Activated T-cell treated with anti-CD3 and anti-CD28 coated beads, Interleukin-2, amount 50 U/mL, for 24 hours (primary cell): ENCODE data around the gene CHD9.

Experiments used
- DNase-seq: peaks from one replicate; pipeline ENCODE4 v3.0.0-alpha.2; 2020
- H3K27ac Mint-ChIP-seq: 2 replicates; pipeline ENCODE4 v1.8.0; 2020; ENCODE audit warnings: mild to moderate bottlenecking, mixed read lengths
- H3K27me3 Mint-ChIP-seq: 2 replicates; pipeline ENCODE4 v1.8.0; 2020; ENCODE audit warnings: mixed read lengths
- H3K36me3 Mint-ChIP-seq: 2 replicates; pipeline ENCODE4 v1.8.0; 2020; ENCODE audit warnings: low read depth, mixed read lengths
- H3K4me1 Mint-ChIP-seq: 2 replicates; pipeline ENCODE4 v1.8.0; 2020; ENCODE audit warnings: low read depth, mixed read lengths
- H3K4me3 Mint-ChIP-seq: 2 replicates; pipeline ENCODE4 v1.8.0; 2020; ENCODE audit warnings: mild to moderate bottlenecking, moderate library complexity, mixed read lengths
- H3K9me3 Mint-ChIP-seq: 2 replicates; pipeline ENCODE4 v1.8.0; 2020; ENCODE audit warnings: mixed read lengths

The CHD9 gene

DNA sequence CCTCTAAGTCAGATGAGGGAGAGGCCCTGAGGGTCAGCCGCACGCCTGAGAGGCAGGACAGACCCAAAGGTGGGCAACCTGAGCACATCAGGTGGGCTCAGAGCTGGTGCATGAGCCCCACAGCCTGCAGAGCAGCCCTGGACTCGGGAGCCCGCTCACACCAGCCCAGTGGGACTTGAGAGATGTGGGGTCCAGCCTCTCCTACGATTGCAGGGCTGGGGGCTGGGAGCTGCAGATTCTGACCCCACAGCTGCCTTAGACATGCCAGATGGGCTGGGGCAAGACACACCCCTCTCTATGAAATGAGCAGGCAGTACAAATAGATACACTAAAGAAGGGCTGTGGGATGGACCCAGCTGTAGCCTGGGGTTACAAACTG is 302.4 kb downstream of the CHD9 start:
- Mint-ChIP-seq H3K4me3 (no peak overlapping the region), H3K27me3 (peaks cover 2% of the 10 kb centered on the region), H3K27ac (no peak overlapping the region), H3K36me3 (no peaks in the 10 kb centered on the region), H3K9me3 (no peaks in the 10 kb centered on the region), H3K4me1 (peaks cover 2% of the 10 kb centered on the region)
- DNase-seq, result no peak

DNA sequence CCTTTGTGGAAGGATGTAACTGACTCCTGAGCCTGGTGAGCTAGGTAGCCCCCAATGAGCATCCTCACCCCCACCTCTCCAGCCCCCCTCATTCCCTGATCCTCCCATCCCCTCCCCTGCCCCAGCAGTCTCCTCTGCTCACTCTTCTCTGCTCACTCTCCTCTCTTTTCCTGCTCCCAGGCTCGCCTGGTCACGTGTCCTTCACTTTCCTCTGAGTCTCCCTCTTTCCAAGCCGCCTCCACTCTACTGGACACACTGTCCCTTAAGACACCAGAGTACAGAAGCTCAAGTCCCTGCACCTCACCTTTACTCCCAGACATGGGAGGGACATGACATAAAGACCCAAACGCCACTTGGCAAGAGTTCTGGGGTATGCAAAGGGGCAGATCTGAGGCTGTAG is 303.2 kb downstream of the CHD9 start:
- no peak for DNase-seq
- no peak overlapping the region for H3K27ac Mint-ChIP-seq
- H3K27me3 Mint-ChIP-seq, result peaks cover 2% of the 10 kb centered on the region
- no peak overlapping the region for H3K4me3 Mint-ChIP-seq
- H3K36me3 Mint-ChIP-seq, result no peaks in the 10 kb centered on the region
- H3K9me3 Mint-ChIP-seq, result no peaks in the 10 kb centered on the region
- peaks cover 2% of the 10 kb centered on the region for H3K4me1 Mint-ChIP-seq

DNA sequence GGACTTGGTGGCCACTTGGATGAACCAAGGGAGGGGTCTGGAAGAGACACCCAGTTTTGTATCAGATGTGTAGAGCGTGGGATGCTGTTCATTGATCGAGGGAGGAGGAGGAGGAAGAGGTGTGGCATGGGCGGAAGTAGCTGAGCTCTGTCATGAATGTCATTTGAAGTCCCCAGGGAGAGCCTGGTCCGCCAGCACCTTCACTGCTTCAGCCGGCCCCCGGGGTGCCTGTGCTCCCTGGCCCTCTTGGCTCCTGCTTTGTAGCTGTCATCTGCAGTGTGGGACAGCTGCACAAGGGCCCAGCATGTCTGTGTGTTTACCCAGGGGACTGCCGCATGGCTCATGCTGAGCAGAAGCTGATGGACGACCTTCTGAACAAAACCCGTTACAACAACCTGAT is 304.1 kb downstream of the CHD9 start:
- Mint-ChIP-seq H3K9me3 (no peaks in the 10 kb centered on the region), H3K27me3 (peaks cover 2% of the 10 kb centered on the region), H3K27ac (no peak overlapping the region)

DNA sequence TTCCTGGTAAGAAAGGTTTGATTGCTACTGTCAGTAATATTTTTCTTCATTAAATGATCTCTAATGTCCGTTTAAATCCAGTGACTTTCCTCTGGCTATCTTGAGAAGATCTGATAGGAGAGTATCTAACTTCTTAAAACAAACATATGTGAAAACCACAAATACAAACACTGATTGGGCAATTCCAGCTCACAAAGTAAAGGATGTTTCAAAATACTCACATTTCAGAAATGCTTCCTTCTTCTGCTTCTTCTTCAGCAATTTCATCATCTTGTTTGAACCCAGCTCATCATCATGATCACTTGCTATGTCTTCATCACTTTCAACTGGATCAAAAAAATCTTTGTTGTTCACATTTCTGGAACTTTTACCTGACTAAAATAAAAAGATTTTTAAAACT is 315.1 kb downstream of the CHD9 start:
- no peaks in the 10 kb centered on the region for H3K27me3 Mint-ChIP-seq
- DNase-seq, result no peak
- no peaks in the 10 kb centered on the region for H3K9me3 Mint-ChIP-seq
- H3K36me3 Mint-ChIP-seq, result no peaks in the 10 kb centered on the region
- H3K27ac Mint-ChIP-seq, result no peak overlapping the region
- peaks cover 19% of the 10 kb centered on the region for H3K4me1 Mint-ChIP-seq
- no peak overlapping the region for H3K4me3 Mint-ChIP-seq

More for the DNA sequence above, 304.1 kb downstream of the CHD9 start:
- peaks cover 2% of the 10 kb centered on the region for H3K4me1 Mint-ChIP-seq
- DNase-seq, result no peak
- H3K4me3 Mint-ChIP-seq, result no peak overlapping the region
- H3K36me3 Mint-ChIP-seq, result no peaks in the 10 kb centered on the region

DNA sequence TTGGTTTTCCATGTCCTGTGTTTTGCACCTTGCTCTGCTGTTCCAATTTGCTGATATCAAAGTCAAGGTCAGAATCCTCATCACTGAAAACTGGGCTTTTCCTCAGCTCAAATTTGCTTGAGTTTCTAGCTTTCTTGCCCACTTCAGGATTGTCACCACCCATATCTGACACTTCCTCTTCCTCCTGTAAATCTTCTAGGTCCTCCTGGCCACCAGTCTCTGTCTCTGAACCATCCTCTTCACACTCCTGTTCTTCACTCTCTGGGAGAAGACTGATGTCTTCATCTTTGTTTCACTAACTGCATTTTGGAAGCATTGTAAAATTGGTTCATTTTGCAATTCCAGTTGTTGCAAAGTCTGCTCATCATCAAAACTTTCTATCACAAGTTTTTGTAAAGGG is 316.0 kb downstream of the CHD9 start:
- H3K9me3 Mint-ChIP-seq, result no peaks in the 10 kb centered on the region
- H3K27ac Mint-ChIP-seq, result no peak overlapping the region
- peaks cover 20% of the 10 kb centered on the region for H3K4me1 Mint-ChIP-seq
- DNase-seq, result no peak
- H3K27me3 Mint-ChIP-seq, result no peaks in the 10 kb centered on the region
- H3K4me3 Mint-ChIP-seq, result no peak overlapping the region
- no peaks in the 10 kb centered on the region for H3K36me3 Mint-ChIP-seq

DNA sequence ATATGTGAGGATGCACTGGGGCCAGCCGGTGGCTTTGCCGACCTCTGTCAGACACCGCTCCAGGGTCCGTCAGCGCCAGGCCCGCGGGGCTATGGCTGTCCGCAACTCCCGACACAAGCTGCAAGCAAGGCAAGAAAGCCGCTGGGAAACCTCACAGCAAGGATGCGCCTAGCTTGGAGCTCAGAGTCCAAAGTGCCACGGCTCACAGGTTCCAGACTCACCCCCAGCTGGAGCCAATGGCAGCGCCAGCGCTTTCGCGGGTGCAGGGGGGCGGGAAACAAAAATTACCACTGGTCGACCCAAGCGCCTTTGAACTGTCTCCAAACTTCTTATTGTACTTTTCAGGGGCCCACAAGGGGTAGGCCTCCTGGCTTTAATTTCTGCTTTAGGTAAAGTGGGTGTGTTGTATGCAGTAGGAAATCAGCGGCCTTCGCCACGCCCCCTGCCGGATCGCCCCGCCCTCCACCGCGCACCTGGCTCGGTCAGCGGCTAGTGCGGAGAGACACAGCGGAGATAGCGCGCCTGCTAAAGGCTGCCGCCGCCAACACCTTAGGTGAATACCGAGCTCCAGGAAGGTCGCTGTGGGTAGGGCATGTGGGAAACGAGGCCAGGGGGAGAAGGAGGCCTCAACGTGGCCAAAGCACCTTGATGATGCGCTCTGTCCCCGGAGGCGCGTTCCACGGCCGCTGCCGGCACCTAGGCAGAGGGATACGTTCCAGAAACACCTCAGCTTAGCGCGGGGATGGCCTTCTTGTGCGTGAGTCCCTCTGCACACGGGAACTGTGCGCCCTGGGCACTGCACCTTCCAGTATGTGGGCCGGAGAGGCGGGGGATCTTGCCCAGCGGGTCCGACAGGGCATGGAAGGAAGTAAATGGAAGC is 318.4 kb downstream of the CHD9 start:
- no peaks in the 10 kb centered on the region for H3K9me3 Mint-ChIP-seq
- H3K36me3 Mint-ChIP-seq, result no peaks in the 10 kb centered on the region
- H3K4me1 Mint-ChIP-seq, result peaks cover 34% of the 10 kb centered on the region
- H3K4me3 Mint-ChIP-seq, result peak overlapping the region; percentile 82
- H3K27me3 Mint-ChIP-seq, result no peaks in the 10 kb centered on the region
- DNase-seq, result peak; percentile 86
- no peak overlapping the region for H3K27ac Mint-ChIP-seq

DNA sequence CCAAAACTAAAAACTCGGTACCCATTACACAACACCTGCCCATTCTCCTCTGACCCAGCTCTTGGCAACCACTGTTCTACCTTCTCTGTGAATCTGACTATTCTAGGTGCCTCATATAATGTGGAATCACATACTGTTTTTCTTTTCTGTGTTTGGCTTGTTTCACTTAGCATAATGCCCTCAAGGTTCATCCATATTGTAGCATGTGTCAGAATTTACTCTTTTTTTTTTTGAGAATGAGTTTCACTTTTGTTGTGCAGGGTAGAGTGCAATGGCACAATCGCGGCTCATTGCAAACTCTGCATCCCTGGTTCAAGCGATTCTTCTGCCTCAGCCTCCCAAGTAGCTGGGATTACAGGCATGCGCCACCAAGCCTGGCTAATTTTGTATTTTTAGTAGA is 320.0 kb downstream of the CHD9 start:
- H3K4me3 Mint-ChIP-seq, result peak overlapping the region; percentile 82
- H3K9me3 Mint-ChIP-seq, result no peaks in the 10 kb centered on the region
- H3K4me1 Mint-ChIP-seq, result peaks cover 38% of the 10 kb centered on the region
- H3K27me3 Mint-ChIP-seq, result no peaks in the 10 kb centered on the region
- no peak overlapping the region for H3K27ac Mint-ChIP-seq
- DNase-seq, result no peak
- no peaks in the 10 kb centered on the region for H3K36me3 Mint-ChIP-seq

DNA sequence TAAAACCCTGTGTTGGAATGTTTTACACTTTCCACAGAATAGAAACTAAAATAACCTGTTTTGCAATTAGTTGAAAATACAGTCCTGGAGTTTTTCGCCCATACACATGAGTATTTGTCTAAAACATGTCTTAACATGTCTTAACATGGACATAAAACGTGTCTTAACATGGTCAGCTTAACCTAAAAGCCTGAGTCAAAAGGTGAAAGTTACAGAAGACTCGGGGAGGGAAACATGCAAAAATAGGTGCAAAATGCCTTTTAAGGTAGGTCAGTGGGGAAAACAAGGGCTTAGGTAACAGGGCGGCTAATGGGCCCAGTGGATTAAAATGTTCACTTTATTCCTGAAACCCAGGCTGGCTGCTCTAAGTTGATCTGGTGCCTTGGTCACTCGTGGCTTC is 323.3 kb downstream of the CHD9 start:
- Mint-ChIP-seq H3K4me1 (peaks cover 40% of the 10 kb centered on the region), H3K27me3 (no peaks in the 10 kb centered on the region), H3K9me3 (no peaks in the 10 kb centered on the region), H3K36me3 (peaks cover 3% of the 10 kb centered on the region), H3K4me3 (no peak overlapping the region), H3K27ac (no peak overlapping the region)
- DNase-seq, result no peak
